ENCODE data around the gene MEGF8.

MEGF8 gene

DNA sequence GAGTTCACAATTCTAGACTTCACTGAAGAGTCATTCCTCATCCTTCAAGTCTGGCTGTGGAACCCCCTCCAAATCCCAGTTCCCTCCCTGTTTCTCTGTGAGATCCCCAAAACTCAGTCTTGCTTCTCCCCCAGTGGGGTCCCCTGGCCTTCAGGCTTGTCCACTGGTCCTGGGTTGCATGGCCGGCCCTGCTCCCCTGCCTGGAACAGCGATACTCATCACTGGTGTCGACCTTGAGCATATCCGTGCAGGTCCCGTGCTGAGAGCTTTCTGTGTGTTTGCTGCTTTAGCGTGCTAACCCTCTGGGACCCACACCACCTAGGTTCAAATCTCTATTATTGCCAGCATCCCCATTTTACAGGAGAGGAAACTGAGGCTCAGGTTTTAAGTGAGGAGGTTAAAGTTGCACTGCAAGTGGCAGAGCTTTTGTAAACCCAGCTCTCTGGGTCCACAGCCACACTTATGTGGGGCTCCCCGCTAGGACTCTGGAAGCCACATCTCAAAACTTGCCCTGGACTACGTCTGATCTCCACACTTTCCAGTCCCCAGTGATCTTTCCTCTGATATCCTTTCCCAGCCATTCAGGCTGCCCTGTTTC is 86.2 kb downstream of the MEGF8 start:
- Histone ChIP-seq H3K27ac (ENCODE audit: low read length) (no peak overlapping the region), H3K4me2 (ENCODE audit: low read length) (no peak overlapping the region), H3K4me1 (ENCODE audit: low read length) (no peaks in the 10 kb centered on the region), H3K27me3 (ENCODE audit: low read depth, low read length) (no peaks in the 10 kb centered on the region), H2AFZ (ENCODE audit: low read depth, low read length) (no peak overlapping the region), H3K9me3 (ENCODE audit: insufficient read depth, low read length) (no peaks in the 10 kb centered on the region), H3K79me2 (ENCODE audit: low read length) (no peaks in the 10 kb centered on the region), H3K36me3 (replicated peaks; ENCODE audit: low read depth, low read length) (peaks cover 3% of the 10 kb centered on the region), H3K9ac (ENCODE audit: low read length) (no peak overlapping the region), H3K4me3 (ENCODE audit: low read length) (no peak overlapping the region), H4K20me1 (ENCODE audit: insufficient read depth, low read length) (peaks cover 9% of the 10 kb centered on the region)
- no peak for TF ChIP-seq EZH2phosphoT487 (IDR thresholded peaks at IDR 0.05; ENCODE audit: low read depth)
- TF ChIP-seq, protein P1, sequence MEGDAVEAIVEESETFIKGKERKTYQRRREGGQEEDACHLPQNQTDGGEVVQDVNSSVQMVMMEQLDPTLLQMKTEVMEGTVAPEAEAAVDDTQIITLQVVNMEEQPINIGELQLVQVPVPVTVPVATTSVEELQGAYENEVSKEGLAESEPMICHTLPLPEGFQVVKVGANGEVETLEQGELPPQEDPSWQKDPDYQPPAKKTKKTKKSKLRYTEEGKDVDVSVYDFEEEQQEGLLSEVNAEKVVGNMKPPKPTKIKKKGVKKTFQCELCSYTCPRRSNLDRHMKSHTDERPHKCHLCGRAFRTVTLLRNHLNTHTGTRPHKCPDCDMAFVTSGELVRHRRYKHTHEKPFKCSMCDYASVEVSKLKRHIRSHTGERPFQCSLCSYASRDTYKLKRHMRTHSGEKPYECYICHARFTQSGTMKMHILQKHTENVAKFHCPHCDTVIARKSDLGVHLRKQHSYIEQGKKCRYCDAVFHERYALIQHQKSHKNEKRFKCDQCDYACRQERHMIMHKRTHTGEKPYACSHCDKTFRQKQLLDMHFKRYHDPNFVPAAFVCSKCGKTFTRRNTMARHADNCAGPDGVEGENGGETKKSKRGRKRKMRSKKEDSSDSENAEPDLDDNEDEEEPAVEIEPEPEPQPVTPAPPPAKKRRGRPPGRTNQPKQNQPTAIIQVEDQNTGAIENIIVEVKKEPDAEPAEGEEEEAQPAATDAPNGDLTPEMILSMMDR (IDR thresholded peaks at IDR 0.05; ENCODE audit: low read depth, low read length), result no peak

DNA sequence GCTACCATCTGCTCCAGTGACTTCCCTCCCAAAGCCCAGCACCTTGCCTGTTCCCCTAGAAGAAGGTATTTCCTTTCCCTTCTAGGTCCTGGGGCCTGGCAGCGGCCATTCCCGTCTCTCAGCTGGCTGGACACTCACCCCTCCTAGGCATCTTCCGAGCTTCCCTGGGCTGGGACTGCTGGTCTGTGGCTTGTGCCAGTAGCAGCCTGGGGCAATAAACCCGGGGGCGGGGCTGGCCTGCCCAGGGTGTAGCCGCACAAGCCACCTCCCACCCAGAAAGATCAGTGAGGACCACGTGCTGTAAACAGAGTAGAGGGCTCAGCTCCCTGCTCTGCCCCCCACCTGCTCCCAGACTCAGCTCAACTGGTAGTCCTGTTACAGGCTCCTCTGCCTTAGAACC is 86.8 kb downstream of the MEGF8 start:
- no peak overlapping the region for H3K4me2 ChIP-seq (ENCODE audit: low read length)
- TF ChIP-seq EZH2phosphoT487 (IDR thresholded peaks at IDR 0.05; ENCODE audit: low read depth), result no peak
- TF ChIP-seq, protein P1 (IDR thresholded peaks at IDR 0.05; ENCODE audit: low read depth, low read length), result no peak
- peaks cover 3% of the 10 kb centered on the region for H3K36me3 ChIP-seq (replicated peaks; ENCODE audit: low read depth, low read length)
- H4K20me1 ChIP-seq (ENCODE audit: insufficient read depth, low read length), result peaks cover 9% of the 10 kb centered on the region
- H3K9ac ChIP-seq (ENCODE audit: low read length), result no peak overlapping the region
- H3K27ac ChIP-seq (ENCODE audit: low read length), result no peak overlapping the region
- no peaks in the 10 kb centered on the region for H3K9me3 ChIP-seq (ENCODE audit: insufficient read depth, low read length)
- H2AFZ ChIP-seq (ENCODE audit: low read depth, low read length), result no peak overlapping the region
- no peaks in the 10 kb centered on the region for H3K4me1 ChIP-seq (ENCODE audit: low read length)
- no peak overlapping the region for H3K4me3 ChIP-seq (ENCODE audit: low read length)
- H3K27me3 ChIP-seq (ENCODE audit: low read depth, low read length), result no peaks in the 10 kb centered on the region
- H3K79me2 ChIP-seq (ENCODE audit: low read length), result no peaks in the 10 kb centered on the region

DNA sequence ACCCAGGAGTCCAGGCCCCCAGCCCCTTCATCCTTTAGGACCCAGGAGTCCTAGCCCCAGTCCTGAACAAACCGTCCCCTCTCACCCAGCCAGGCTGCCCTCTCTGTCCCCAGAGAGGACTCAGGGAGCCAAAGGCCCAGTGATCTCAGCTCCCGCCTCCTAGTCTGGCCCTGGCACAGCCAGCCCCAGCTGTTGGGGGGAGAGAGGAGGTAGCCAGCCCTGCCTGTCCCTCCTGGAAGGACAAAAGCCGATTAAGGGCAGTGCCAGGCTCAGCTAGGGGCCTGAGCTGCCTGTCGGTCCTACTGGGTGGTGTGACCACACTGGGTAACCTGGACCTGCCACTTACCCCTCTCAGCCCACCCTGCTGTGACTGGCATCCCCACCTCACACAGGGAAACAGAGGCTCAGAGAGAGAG is 87.2 kb downstream of the MEGF8 start:
- H3K79me2 ChIP-seq (ENCODE audit: low read length), result no peaks in the 10 kb centered on the region
- H3K27ac ChIP-seq (ENCODE audit: low read length), result no peak overlapping the region
- peaks cover under 1% of the 10 kb centered on the region for H3K36me3 ChIP-seq (replicated peaks; ENCODE audit: low read depth, low read length)
- no peaks in the 10 kb centered on the region for H3K27me3 ChIP-seq (ENCODE audit: low read depth, low read length)
- H3K4me3 ChIP-seq (ENCODE audit: low read length), result no peak overlapping the region
- TF ChIP-seq EZH2phosphoT487 (IDR thresholded peaks at IDR 0.05; ENCODE audit: low read depth), result no peak
- TF ChIP-seq, protein P1 (IDR thresholded peaks at IDR 0.05; ENCODE audit: low read depth, low read length), result no peak
- H4K20me1 ChIP-seq (ENCODE audit: insufficient read depth, low read length), result peaks cover 9% of the 10 kb centered on the region; the same call in 1 of the 2 replicates
- no peaks in the 10 kb centered on the region for H3K9me3 ChIP-seq (ENCODE audit: insufficient read depth, low read length)
- H3K9ac ChIP-seq (ENCODE audit: low read length), result no peak overlapping the region
- no peak overlapping the region for H3K4me2 ChIP-seq (ENCODE audit: low read length)
- H2AFZ ChIP-seq (ENCODE audit: low read depth, low read length), result no peak overlapping the region
- H3K4me1 ChIP-seq (ENCODE audit: low read length), result no peaks in the 10 kb centered on the region

DNA sequence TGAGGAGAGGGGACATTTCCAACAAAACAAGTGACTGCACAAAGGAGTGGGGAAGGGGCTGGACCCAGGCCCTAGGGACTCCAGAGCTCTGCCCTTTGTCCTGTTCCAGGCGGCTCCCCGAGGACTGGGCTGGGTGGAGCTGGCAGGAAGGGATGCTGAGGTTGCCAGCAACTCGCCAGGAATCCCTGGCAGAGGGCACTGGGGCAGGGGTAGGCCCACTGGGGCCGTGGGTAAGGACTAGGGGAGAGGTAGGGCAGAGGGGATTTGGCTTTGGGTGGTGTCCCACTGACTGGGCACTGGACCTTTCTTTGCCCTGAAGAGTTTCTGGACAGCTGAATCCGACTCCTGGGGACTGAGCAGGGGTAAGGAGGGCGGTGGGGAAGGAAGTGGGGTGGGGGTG is 93.9 kb downstream of the MEGF8 start:
- no peaks in the 10 kb centered on the region for H4K20me1 ChIP-seq (ENCODE audit: insufficient read depth, low read length)
- no peak overlapping the region for H3K4me2 ChIP-seq (ENCODE audit: low read length)
- no peaks in the 10 kb centered on the region for H3K27me3 ChIP-seq (ENCODE audit: low read depth, low read length)
- H3K4me1 ChIP-seq (ENCODE audit: low read length), result peaks cover 10% of the 10 kb centered on the region; the same call in 1 of the 2 replicates
- no peak overlapping the region for H3K27ac ChIP-seq (ENCODE audit: low read length)
- no peaks in the 10 kb centered on the region for H3K36me3 ChIP-seq (replicated peaks; ENCODE audit: low read depth, low read length)
- H3K4me3 ChIP-seq (ENCODE audit: low read length), result no peak overlapping the region
- no peak overlapping the region for H2AFZ ChIP-seq (ENCODE audit: low read depth, low read length)
- peaks cover 12% of the 10 kb centered on the region; the same call in 1 of the 2 replicates for H3K79me2 ChIP-seq (ENCODE audit: low read length)
- no peaks in the 10 kb centered on the region for H3K9me3 ChIP-seq (ENCODE audit: insufficient read depth, low read length)
- H3K9ac ChIP-seq (ENCODE audit: low read length), result no peak overlapping the region
- TF ChIP-seq, protein P1 (IDR thresholded peaks at IDR 0.05; ENCODE audit: low read depth, low read length), result no peak
- TF ChIP-seq EZH2phosphoT487 (IDR thresholded peaks at IDR 0.05; ENCODE audit: low read depth), result no peak
